HG03565 (cell line): ENCODE data around the gene ZNF563.

Experiments used
- ATAC-seq: cut with Tn5 transposase; IDR thresholded peaks from one replicate; pipeline ENCODE4 v1.9.1; 2021; ENCODE audit warnings: mild to moderate bottlenecking, moderate library complexity; ENCODE audit not compliant: unreplicated experiment

ZNF563 gene

GRCh38 chr19:12295191-12295590 is 38.2 kb downstream of the ZNF563 start:
- no peak for ATAC-seq

GRCh38 chr19:12294249-12295158 is 38.9 kb downstream of the ZNF563 start, which contains the start of gene ZNF44:
ZNF44 (minus strand) TSS chr19:12294883; CDS start chr19:12294694, 189 bp downstream.
- ATAC-seq = peak; percentile 80

- no peak for ATAC-seq
These were observed 39.6 kb downstream of the ZNF563 start for GRCh38 chr19:12293777-12294248.

GRCh38 chr19:12289790-12290065 is 43.7 kb downstream of the ZNF563 start:
- ATAC-seq = no peak

GRCh38 chr19:12287958-12288500 is 45.4 kb downstream of the ZNF563 start:
- ATAC-seq = no peak

GRCh38 chr19:12284631-12285030 is 48.8 kb downstream of the ZNF563 start:
- no peak for ATAC-seq

- ATAC-seq = no peak
These were observed 49.2 kb downstream of the ZNF563 start for GRCh38 chr19:12284226-12284625.

GRCh38 chr19:12278713-12279112 is 54.7 kb downstream of the ZNF563 start:
- ATAC-seq = no peak

GRCh38 chr19:12272980-12273901 is 60.2 kb downstream of the ZNF563 start:
- no peak for ATAC-seq

GRCh38 chr19:12272386-12272785 is 61.0 kb downstream of the ZNF563 start:
- no peak for ATAC-seq

GRCh38 chr19:12270854-12271253 is 62.6 kb downstream of the ZNF563 start:
- no peak for ATAC-seq
